HG03045 (cell line): ENCODE results near the gene ANO3.
"Not testable (repeated sequence)": the region's sequence is repeated elsewhere in the genome, so short reads cannot be mapped to it uniquely, and the experiment has no call there.

Experiments used
- ATAC-seq: cut with Tn5 transposase; IDR thresholded peaks from one replicate; pipeline ENCODE4 v1.9.1; 2021; ENCODE audit warnings: mild to moderate bottlenecking, moderate library complexity; ENCODE audit not compliant: unreplicated experiment

Gene ANO3

GRCh38 chr11:26618441-26618840 lies 286.5 kb downstream of the ANO3 start:
- ATAC-seq, result no peak

GRCh38 chr11:26620282-26621045 lies 288.5 kb downstream of the ANO3 start:
- ATAC-seq, result no peak

GRCh38 chr11:26621132-26621531 lies 289.2 kb downstream of the ANO3 start:
- ATAC-seq, result no peak

- no peak for ATAC-seq
Measured at GRCh38 chr11:26622181-26622580, 290.3 kb downstream of the ANO3 start.

- ATAC-seq, result no peak
Measured at GRCh38 chr11:26623076-26623659, 291.2 kb downstream of the ANO3 start.

- no peak for ATAC-seq
Measured at GRCh38 chr11:26626346-26626745, 294.4 kb downstream of the ANO3 start.

GRCh38 chr11:26632691-26633159 lies 300.8 kb downstream of the ANO3 start:
- no peak for ATAC-seq

GRCh38 chr11:26643314-26643713 lies 311.4 kb downstream of the ANO3 start:
- not testable (repeated sequence) for ATAC-seq

- peak; percentile 55 for ATAC-seq
Measured at GRCh38 chr11:26649884-26650283, 318.0 kb downstream of the ANO3 start.

- ATAC-seq, result no peak
Measured at GRCh38 chr11:26651916-26652315, 320.0 kb downstream of the ANO3 start.

GRCh38 chr11:26655287-26655686 lies 323.4 kb downstream of the ANO3 start:
- no peak for ATAC-seq

GRCh38 chr11:26662916-26663315 lies 331.0 kb downstream of the ANO3 start:
- ATAC-seq, result no peak

GRCh38 chr11:26665036-26665435 lies 333.1 kb downstream of the ANO3 start:
- ATAC-seq, result no peak

GRCh38 chr11:26665946-26666345 lies 334.0 kb downstream of the ANO3 start:
- no peak for ATAC-seq

GRCh38 chr11:26675233-26675928 lies 343.5 kb downstream of the ANO3 start:
- ATAC-seq, result no peak

- no peak for ATAC-seq
Measured at GRCh38 chr11:26676641-26677040, 344.7 kb downstream of the ANO3 start.

- ATAC-seq, result no peak
Measured at GRCh38 chr11:26677566-26677965, 345.6 kb downstream of the ANO3 start.

- ATAC-seq, result no peak
Measured at GRCh38 chr11:26687351-26687750, 355.4 kb downstream of the ANO3 start.

- no peak for ATAC-seq
Measured at GRCh38 chr11:26688701-26689100, 356.8 kb downstream of the ANO3 start.

- ATAC-seq, result no peak
Measured at GRCh38 chr11:26696330-26696729, 364.4 kb downstream of the ANO3 start.

- ATAC-seq, result no peak
Measured at GRCh38 chr11:26698224-26698623, 366.3 kb downstream of the ANO3 start.
